Mammary epithelial cell (primary cell): ENCODE results near the gene KRT7.

Source experiments
- EZH2 ChIP-seq: IDR thresholded peaks from 2 replicates; pipeline ENCODE4 v1.6.1; 2012; ENCODE audit warnings: low read length, inconsistent platforms, borderline replicate concordance
- TF ChIP-seq, protein P1 (sequence below), 2 donors: IDR thresholded peaks in 1 of 2; conservative IDR thresholded peaks in 1 of 2; 2 replicates each; pipeline ENCODE4 v1.5.1; 2011 to 2012; ENCODE audit warnings: inconsistent platforms in 2 of 2, low read length in 2 of 2, mild to moderate bottlenecking in 2 of 2, control low read depth in 1 of 2, low read depth in 1 of 2; ENCODE audit not compliant: insufficient read depth in 1 of 2; ENCODE audit errors: extremely low read depth in 1 of 2

DNA sequence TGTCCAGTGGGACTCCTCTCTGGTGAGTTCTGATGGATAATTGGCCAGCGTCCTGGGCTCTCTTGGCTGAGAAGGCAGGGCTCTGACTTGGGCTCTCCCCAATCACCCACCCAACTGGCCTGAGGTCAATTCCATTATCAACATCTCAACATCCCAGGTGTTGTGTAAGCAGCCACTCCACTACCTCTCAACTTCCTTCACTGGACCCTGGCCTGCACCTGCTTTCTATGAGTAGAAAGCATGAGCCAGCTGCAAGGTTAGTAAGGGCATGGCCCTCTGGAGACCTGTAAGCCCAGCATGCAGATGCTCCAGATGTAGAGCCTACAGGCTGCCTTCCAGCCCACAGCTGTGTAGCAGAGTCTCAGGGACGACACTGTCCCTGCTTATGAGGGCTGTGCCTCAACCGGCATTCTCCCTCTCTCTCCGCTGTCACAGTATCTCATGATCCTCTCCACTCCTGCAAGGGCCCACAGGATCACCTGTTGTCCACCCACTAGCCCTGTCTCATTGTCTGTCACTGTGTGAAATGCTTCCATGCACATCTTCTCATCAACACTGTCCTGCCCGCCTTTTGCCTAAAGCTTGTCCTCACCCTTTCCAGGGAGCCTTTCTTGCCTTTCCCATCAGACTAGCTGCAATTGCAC is 63.7 kb downstream of the KRT7 start:
- no peak for TF ChIP-seq EZH2
- TF ChIP-seq, protein P1, sequence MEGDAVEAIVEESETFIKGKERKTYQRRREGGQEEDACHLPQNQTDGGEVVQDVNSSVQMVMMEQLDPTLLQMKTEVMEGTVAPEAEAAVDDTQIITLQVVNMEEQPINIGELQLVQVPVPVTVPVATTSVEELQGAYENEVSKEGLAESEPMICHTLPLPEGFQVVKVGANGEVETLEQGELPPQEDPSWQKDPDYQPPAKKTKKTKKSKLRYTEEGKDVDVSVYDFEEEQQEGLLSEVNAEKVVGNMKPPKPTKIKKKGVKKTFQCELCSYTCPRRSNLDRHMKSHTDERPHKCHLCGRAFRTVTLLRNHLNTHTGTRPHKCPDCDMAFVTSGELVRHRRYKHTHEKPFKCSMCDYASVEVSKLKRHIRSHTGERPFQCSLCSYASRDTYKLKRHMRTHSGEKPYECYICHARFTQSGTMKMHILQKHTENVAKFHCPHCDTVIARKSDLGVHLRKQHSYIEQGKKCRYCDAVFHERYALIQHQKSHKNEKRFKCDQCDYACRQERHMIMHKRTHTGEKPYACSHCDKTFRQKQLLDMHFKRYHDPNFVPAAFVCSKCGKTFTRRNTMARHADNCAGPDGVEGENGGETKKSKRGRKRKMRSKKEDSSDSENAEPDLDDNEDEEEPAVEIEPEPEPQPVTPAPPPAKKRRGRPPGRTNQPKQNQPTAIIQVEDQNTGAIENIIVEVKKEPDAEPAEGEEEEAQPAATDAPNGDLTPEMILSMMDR (conservative IDR thresholded peaks at IDR 0.05 in 1 of 2, IDR thresholded peaks at IDR 0.05 in 1 of 2; ENCODE audit: extremely low read depth in 1 of 2, insufficient read depth in 1 of 2, low read depth in 1 of 2, low read length in 2 of 2), result no peak
